K562 (cell line): ENCODE results near the gene SPRR2G. TPM values are rescaled to one million over a fixed set of nuclear protein-coding genes. Genes with fewer than 3 reads are reported as not detected.
"Not testable (repeated sequence)": the region's sequence is repeated elsewhere in the genome, so short reads cannot be mapped to it uniquely, and the experiment has no call there.

Experiments
- ATAC-seq: fragments of 200-7000 bp; cut with Tn5 transposase; 3 replicates; pipeline ENCODE4 v1.9.1; 2020; ENCODE audit warnings: moderate library complexity
- BruUV-seq: library from RNA; stranded (reverse); fragments of 400-500 nt; replicated peaks from 2 replicates; lab custom pipeline; 2021; lab: Mats Ljungman, UMichigan
- CTCF ChIA-PET: fragments of 300-600 bp; formaldehyde crosslinking; extraction: SDS; loops from one replicate; lab custom pipeline; 2021; ENCODE audit warnings: low intra/inter-chr PET ratio; lab: Yijun Ruan, JAX
- POLR2A ChIA-PET: fragments of 300-600, 350-650 bp; sonication (Branson Sonifier 250); formaldehyde crosslinking; extraction: SDS; loops from one replicate; lab custom pipeline; 2021; ENCODE audit warnings: antibody characterized with exemption, inconsistent platforms; lab: Yijun Ruan, JAX
- DNase-seq, 4 experiments: peaks; one replicate each; pipeline versions ENCODE4 v3.0.0 to v3.0.0-alpha.2; 2011 to 2018; ENCODE audit warnings: low spot score in 3 of 4, mixed read lengths in 3 of 4; ENCODE audit errors: extremely low read depth in 1 of 4
- FAIRE-seq: peaks from 2 replicates; lab custom pipeline; 2011; peaks lifted over from hg19 to GRCh38; lab: Jason Lieb, UNC
- H2AFZ ChIP-seq: 2 replicates; pipeline ENCODE4 v1.6.0; 2011; ENCODE audit warnings: low read depth, low read length, control low read depth, inconsistent platforms
- H3K27ac ChIP-seq: fragments of 200-600 bp; 3 replicates; pipeline ENCODE4 v1.8.0; 2011; ENCODE audit warnings: low read depth, mild to moderate bottlenecking, control low read depth, inconsistent platforms, low read length, moderate library complexity, mixed read lengths; ENCODE audit errors: extremely low read depth
- H3K27me3 ChIP-seq, 2 experiments: fragments of 300-600 bp in 1 of 2; 2 replicates in 1 of 2; 3 replicates in 1 of 2; pipeline versions ENCODE4 v1.6.0 to v1.8.0; 2011; ENCODE audit warnings: inconsistent platforms in 2 of 2, low read length in 2 of 2, mild to moderate bottlenecking in 1 of 2, mixed read lengths in 1 of 2, moderate library complexity in 1 of 2; ENCODE audit not compliant: control insufficient read depth in 2 of 2, insufficient read depth in 2 of 2
- H3K36me3 ChIP-seq: fragments of 300-600 bp; 3 replicates; pipeline ENCODE4 v1.8.0; 2011; ENCODE audit warnings: mild to moderate bottlenecking, low read length, inconsistent platforms; ENCODE audit not compliant: control insufficient read depth, insufficient read depth
- H3K4me1 ChIP-seq, 2 experiments: fragments of 200-600 bp in 1 of 2; replicated peaks in 1 of 2; 2 replicates in 1 of 2; 3 replicates in 1 of 2; pipeline versions ENCODE4 v1.5.1 to v1.8.0; 2011; ENCODE audit warnings: inconsistent platforms in 2 of 2, low read length in 2 of 2, mild to moderate bottlenecking in 1 of 2, mixed read lengths in 1 of 2, moderate library complexity in 1 of 2; ENCODE audit not compliant: control insufficient read depth in 2 of 2, insufficient read depth in 2 of 2
- H3K4me2 ChIP-seq: 2 replicates; pipeline ENCODE4 v1.6.1; 2011; ENCODE audit warnings: low read length, control low read depth, inconsistent platforms, mixed read lengths; ENCODE audit not compliant: insufficient read depth
- H3K4me3 ChIP-seq: fragments of 200-600 bp; sonication (generic), shearing (Covaris generic); 2 replicates; pipeline ENCODE4 v1.5.1; 2016; ENCODE audit warnings: control low read depth, inconsistent platforms
- H3K79me2 ChIP-seq: fragments of 200-600 bp; 3 replicates; pipeline ENCODE4 v1.8.0; 2011; ENCODE audit warnings: low read length, inconsistent platforms; ENCODE audit not compliant: control insufficient read depth, insufficient read depth
- H3K9ac ChIP-seq, 2 experiments: 2 replicates each; pipeline versions ENCODE4 v1.6.0 to v1.6.1; 2011; ENCODE audit warnings: low read depth in 2 of 2, low read length in 2 of 2, control low read depth in 1 of 2, inconsistent platforms in 1 of 2, mild to moderate bottlenecking in 1 of 2, mixed read lengths in 1 of 2; ENCODE audit not compliant: insufficient read depth in 1 of 2
- H3K9me1 ChIP-seq: one replicate; pipeline ENCODE4 v1.6.0; 2011; ENCODE audit warnings: inconsistent platforms, mild to moderate bottlenecking, low read length, moderate library complexity; ENCODE audit not compliant: control insufficient read depth, insufficient read depth
- H3K9me3 ChIP-seq: replicated peaks from 2 replicates; pipeline ENCODE4 v1.5.1; 2011; ENCODE audit warnings: low read depth, low read length, inconsistent platforms; ENCODE audit not compliant: control insufficient read depth, insufficient read depth
- H4K20me1 ChIP-seq: replicated peaks from 2 replicates; pipeline ENCODE4 v1.6.1; 2011; ENCODE audit warnings: low read length, inconsistent platforms, mixed read lengths; ENCODE audit not compliant: control insufficient read depth, insufficient read depth
- JUND ChIP-seq, 2 experiments: IDR thresholded peaks; 2 replicates in 1 of 2; 3 replicates in 1 of 2; pipeline ENCODE4 v1.6.1; 2011; ENCODE audit warnings: borderline replicate concordance in 2 of 2, low read depth in 2 of 2, low read length in 2 of 2, improper control_type of control experiment in 1 of 2, missing biosample characterization in 1 of 2, missing genetic modification characterization in 1 of 2, missing genetic modification reagents in 1 of 2
- NFE2 ChIP-seq: IDR thresholded peaks from 2 replicates; pipeline ENCODE4 v1.6.1; 2014; ENCODE audit warnings: antibody characterized with exemption, low read depth
- NFRKB ChIP-seq: fragments of 450-650 bp; IDR thresholded peaks from 2 replicates; pipeline ENCODE4 v1.6.1; 2016; ENCODE audit warnings: low read depth
- POLR2H ChIP-seq: IDR thresholded peaks from 2 replicates; pipeline ENCODE4 v1.6.1; 2016; ENCODE audit warnings: missing genetic modification characterization, low read depth, mild to moderate bottlenecking, control low read depth, missing compliant biosample characterization, moderate library complexity
- RCOR1 ChIP-seq, 2 experiments: IDR thresholded peaks; 2 replicates each; pipeline ENCODE4 v1.6.1; 2012; ENCODE audit warnings: low read depth in 2 of 2, low read length in 2 of 2, borderline replicate concordance in 1 of 2, improper control_type of control experiment in 1 of 2
- ZNF707 ChIP-seq: fragments of 250-450 bp; sonication (Bioruptor Pico); conservative IDR thresholded peaks from 2 replicates; pipeline ENCODE4 v1.8.0; 2022; ENCODE audit warnings: inconsistent platforms, mild to moderate bottlenecking, moderate library complexity
- WGBS: fragments of 100-300 bp; shearing (Covaris generic); methylation state at CpG from one replicate; pipeline ENCODE4 v1.1.6; 2016; ENCODE audit warnings: low coverage, mixed read lengths; ENCODE audit not compliant: insufficient coverage; ENCODE audit errors: missing lambda C conversion rate; 5-methylcytosine and 5-hydroxymethylcytosine counted together
- in situ Hi-C: fragments of 300-500 bp; cut with MboI; formaldehyde crosslinking; loops from 4 replicates; pipeline ENCODE4 v1.15.0; 2018; ENCODE audit warnings: inconsistent platforms, mixed read lengths
- intact Hi-C: fragments of 100-400 bp; cut with micrococcal nuclease; formaldehyde crosslinking; loops from 2 replicates; pipeline ENCODE4 v1.14.2; 2022
- polyA plus RNA-seq, 8 experiments: library from polyadenylated mRNA; depleted of rRNA in 4 of 8; stranded (reverse) in 5 of 8; unstranded in 3 of 8; fragments of >200 nt; fragmentation: Nextera tagmentation in 2 of 8; fragmentation: Illumina TruSeq in 1 of 8; extraction: Ambion mirVana in 2 of 8; extraction: Trizol in 1 of 8; gene quantifications; 2 replicates each; pipeline versions ENCODE4 v1.2.1 to v1.2.3, GENCODE V29; 2011 to 2014; ENCODE audit warnings: inconsistent platforms in 1 of 8, missing spikeins in 1 of 8
- total RNA-seq, 7 experiments: library from RNA; depleted of rRNA in 6 of 7; stranded (reverse); fragments of >200 nt in 6 of 7; fragmentation: Illumina TruSeq in 2 of 7; extraction: Trizol in 2 of 7; gene quantifications; 2 replicates each; pipeline versions ENCODE4 v1.2.1 to v1.2.3, GENCODE V29; 2011 to 2021; ENCODE audit warnings: low replicate concordance in 1 of 7
- TF ChIP-seq, protein P1 (sequence below): fragments of 250-450 bp; sonication (Bioruptor Pico); IDR thresholded peaks from 2 replicates; pipeline ENCODE4 v1.8.0; 2022; ENCODE audit warnings: inconsistent platforms, mild to moderate bottlenecking, moderate library complexity, borderline replicate concordance

The SPRR2G gene
- total and polyA plus RNA-seq, 9 of the 15 experiments (the other 6 are each of a cell fraction or from before 2014, with no cell fraction given), result not detected

DNA sequence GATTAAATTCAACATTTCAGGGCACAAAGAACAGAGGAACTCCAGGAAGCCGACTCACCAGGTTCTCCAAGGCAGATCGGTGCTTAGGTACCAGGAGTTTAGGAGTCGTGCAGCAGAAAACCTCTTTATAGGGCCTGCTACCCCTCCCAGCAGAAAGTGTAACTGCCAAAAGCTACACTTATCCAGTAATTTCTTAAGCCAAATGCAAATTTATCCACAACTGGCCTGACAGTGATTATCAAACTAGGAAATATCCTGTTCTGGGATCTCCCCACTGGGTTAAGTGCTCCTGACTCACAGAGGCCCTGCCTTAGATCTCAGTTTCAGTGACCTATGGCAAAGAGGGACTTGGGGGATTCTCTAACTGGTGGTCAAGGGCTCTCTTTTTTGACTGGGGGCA lies 37.3 kb downstream of the SPRR2G start, which contains the start of gene SPRR2F (continued):
- TF ChIP-seq ZNF707 (CRISPR knock-in tag), result no peak
- TF ChIP-seq, all 486 proteins: peak for 0

DNA sequence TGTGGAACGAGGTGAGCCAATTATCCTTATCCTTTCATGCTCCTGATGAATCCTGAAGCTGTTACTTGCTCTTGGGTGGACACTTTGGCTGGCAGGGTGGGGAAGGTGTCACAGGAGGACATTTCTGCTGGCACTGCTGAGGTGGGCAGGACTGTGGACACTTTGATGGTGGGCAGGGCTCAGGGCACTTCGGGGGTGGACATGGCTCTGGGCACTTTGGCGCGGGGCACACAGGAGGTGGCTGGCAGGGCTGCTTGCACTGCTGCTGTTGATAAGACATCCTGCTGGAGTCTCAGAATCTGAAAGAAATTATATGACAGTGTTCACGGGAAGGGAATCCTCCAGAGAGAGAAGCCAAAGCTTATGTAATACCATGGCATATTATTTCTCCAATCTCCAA lies 38.2 kb downstream of the SPRR2G start:
- H2AFZ ChIP-seq, ATAC-seq, H3K27ac ChIP-seq, H3K9me3 ChIP-seq, DNase-seq, H3K27me3 ChIP-seq, H3K4me3 ChIP-seq, H3K4me2 ChIP-seq, H3K4me1 ChIP-seq, H3K9me1 ChIP-seq, H3K79me2 ChIP-seq, H4K20me1 ChIP-seq, intact Hi-C loops, BruUV-seq, FAIRE-seq, CTCF ChIA-PET, in situ Hi-C loops, H3K36me3 ChIP-seq, H3K9ac ChIP-seq, POLR2A ChIA-PET: not testable (repeated sequence)
- 42% methylated on average over 5 of the region's 5 CpGs for WGBS

DNA sequence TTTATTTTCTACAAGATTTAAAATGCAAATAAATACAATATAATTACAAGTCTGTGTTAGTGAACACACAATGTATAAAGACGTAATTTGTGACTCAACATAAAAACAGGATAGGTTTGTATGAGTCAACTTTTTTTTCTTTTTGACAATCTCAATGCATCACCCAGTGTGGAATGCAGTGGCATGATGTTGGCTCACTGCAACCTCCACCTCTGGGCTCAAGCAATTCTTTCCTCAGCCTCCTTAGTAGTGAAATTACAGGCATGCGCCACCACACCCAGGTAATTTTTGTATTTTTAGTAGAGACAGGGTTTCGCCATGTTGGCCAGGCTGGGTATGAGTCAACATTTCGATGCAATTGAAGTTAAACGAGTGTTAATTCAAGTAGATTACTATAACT lies 50.4 kb downstream of the SPRR2G start:
- no peak for FAIRE-seq
- BruUV-seq, result no TSS peak
- H2AFZ ChIP-seq, result no peak overlapping the region
- TF ChIP-seq JUND (IDR thresholded peaks at IDR 0.05; ENCODE audit: borderline replicate concordance, low read depth, low read length) (no peak), JUND (tag; IDR thresholded peaks at IDR 0.05; ENCODE audit: borderline replicate concordance, low read depth, low read length) (no peak), RCOR1 (IDR thresholded peaks at IDR 0.05; ENCODE audit: borderline replicate concordance in 1 of 2, low read depth in 2 of 2, low read length in 2 of 2) (no peak), NFE2 (no peak), NFRKB (no peak), POLR2H (tag) (no peak)
- TF ChIP-seq, protein P1, sequence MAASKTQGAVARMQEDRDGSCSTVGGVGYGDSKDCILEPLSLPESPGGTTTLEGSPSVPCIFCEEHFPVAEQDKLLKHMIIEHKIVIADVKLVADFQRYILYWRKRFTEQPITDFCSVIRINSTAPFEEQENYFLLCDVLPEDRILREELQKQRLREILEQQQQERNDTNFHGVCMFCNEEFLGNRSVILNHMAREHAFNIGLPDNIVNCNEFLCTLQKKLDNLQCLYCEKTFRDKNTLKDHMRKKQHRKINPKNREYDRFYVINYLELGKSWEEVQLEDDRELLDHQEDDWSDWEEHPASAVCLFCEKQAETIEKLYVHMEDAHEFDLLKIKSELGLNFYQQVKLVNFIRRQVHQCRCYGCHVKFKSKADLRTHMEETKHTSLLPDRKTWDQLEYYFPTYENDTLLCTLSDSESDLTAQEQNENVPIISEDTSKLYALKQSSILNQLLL (CRISPR knock-in tag), result no peak
- TF ChIP-seq, all 486 proteins: peak for 0
- H3K36me3 ChIP-seq, result no peaks in the 10 kb centered on the region
- no peaks in the 10 kb centered on the region for H4K20me1 ChIP-seq
- no peaks in the 10 kb centered on the region for H3K79me2 ChIP-seq
- no peak overlapping the region for H3K4me3 ChIP-seq
- intact Hi-C loops (no loop called here), in situ Hi-C loops (no loop called here)
- H3K4me2 ChIP-seq, result no peak overlapping the region
- H3K4me1 ChIP-seq, result no peaks in the 10 kb centered on the region; a peak in 1 of 5 replicates
- H3K9ac ChIP-seq, result no peak overlapping the region
- no peak for DNase-seq
- H3K9me1 ChIP-seq, result no peaks in the 10 kb centered on the region
- no peaks in the 10 kb centered on the region for H3K9me3 ChIP-seq
- CTCF ChIA-PET, result no interaction called here
- H3K27me3 ChIP-seq, result no peaks in the 10 kb centered on the region; a peak in 1 of 5 replicates
- POLR2A ChIA-PET, result no interaction called here
- H3K27ac ChIP-seq, result no peak overlapping the region
- WGBS, result 43% methylated on average over 5 of the region's 5 CpGs
- ATAC-seq, result no peak
